ENCODE data around the gene USP35.
"Not testable (repeated sequence)": the region's sequence is repeated elsewhere in the genome, so short reads cannot be mapped to it uniquely, and the experiment has no call there.

Gene USP35

GRCh38 chr11:78218707-78219492, 30.2 kb downstream of the USP35 start:
- DNase-seq, result no peak

- DNase-seq, result no peak
Observed at GRCh38 chr11:78219493-78220217, 30.9 kb downstream of the USP35 start.

GRCh38 chr11:78220218-78221157, 31.8 kb downstream of the USP35 start:
- DNase-seq, result no peak

GRCh38 chr11:78221396-78222315, 32.9 kb downstream of the USP35 start:
- no peak for DNase-seq

GRCh38 chr11:78222726-78223125, 34.0 kb downstream of the USP35 start:
- DNase-seq, result not testable (repeated sequence)

- no peak for DNase-seq
Observed at GRCh38 chr11:78223320-78223954, 34.7 kb downstream of the USP35 start.

- no peak for DNase-seq
Observed at GRCh38 chr11:78224506-78224905, 35.8 kb downstream of the USP35 start.

GRCh38 chr11:78224906-78225420, 36.2 kb downstream of the USP35 start:
- no peak for DNase-seq

- DNase-seq, result no peak
Observed at GRCh38 chr11:78226684-78227680, 38.3 kb downstream of the USP35 start.

- DNase-seq, result no peak
Observed at GRCh38 chr11:78227921-78228320, 39.2 kb downstream of the USP35 start.

- no peak for DNase-seq
Observed at GRCh38 chr11:78228467-78228866, 39.7 kb downstream of the USP35 start.

- DNase-seq, result no peak
Observed at GRCh38 chr11:78229106-78229505, 40.4 kb downstream of the USP35 start.

GRCh38 chr11:78230161-78230877, 41.6 kb downstream of the USP35 start:
- DNase-seq, result no peak

GRCh38 chr11:78231962-78232501, 43.3 kb downstream of the USP35 start:
- DNase-seq, result no peak

- DNase-seq, result not testable (repeated sequence)
Observed at GRCh38 chr11:78233046-78233445, 44.3 kb downstream of the USP35 start.

- DNase-seq, result no peak
Observed at GRCh38 chr11:78234006-78234405, 45.3 kb downstream of the USP35 start.

GRCh38 chr11:78237293-78238046, 48.8 kb downstream of the USP35 start:
- DNase-seq, result no peak

- DNase-seq, result no peak
Observed at GRCh38 chr11:78239781-78240180, 51.1 kb downstream of the USP35 start.

All from activated CD4-positive, alpha-beta T cell treated with anti-CD3 and anti-CD28 coated beads, Interleukin-2, amount 50 U/mL, for 1 hour (primary cell).